Measurements from ENCODE around the gene CFL2.

GRCh38 chr14:34678306-34678705 lies 36.1 kb downstream of the CFL2 start:
- TF ChIP-seq, protein P1, sequence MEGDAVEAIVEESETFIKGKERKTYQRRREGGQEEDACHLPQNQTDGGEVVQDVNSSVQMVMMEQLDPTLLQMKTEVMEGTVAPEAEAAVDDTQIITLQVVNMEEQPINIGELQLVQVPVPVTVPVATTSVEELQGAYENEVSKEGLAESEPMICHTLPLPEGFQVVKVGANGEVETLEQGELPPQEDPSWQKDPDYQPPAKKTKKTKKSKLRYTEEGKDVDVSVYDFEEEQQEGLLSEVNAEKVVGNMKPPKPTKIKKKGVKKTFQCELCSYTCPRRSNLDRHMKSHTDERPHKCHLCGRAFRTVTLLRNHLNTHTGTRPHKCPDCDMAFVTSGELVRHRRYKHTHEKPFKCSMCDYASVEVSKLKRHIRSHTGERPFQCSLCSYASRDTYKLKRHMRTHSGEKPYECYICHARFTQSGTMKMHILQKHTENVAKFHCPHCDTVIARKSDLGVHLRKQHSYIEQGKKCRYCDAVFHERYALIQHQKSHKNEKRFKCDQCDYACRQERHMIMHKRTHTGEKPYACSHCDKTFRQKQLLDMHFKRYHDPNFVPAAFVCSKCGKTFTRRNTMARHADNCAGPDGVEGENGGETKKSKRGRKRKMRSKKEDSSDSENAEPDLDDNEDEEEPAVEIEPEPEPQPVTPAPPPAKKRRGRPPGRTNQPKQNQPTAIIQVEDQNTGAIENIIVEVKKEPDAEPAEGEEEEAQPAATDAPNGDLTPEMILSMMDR (IDR thresholded peaks at IDR 0.05), result no peak
- TF ChIP-seq POLR2A (IDR thresholded peaks at IDR 0.05), result no peak

Measured in esophagus squamous epithelium (tissue), 4 donors.